H7 (cell line): Measurements from ENCODE around the gene MOK. TPM values are rescaled to one million over a fixed set of nuclear protein-coding genes. Genes with fewer than 3 reads are reported as not detected.

ENCODE experiments used
- DNase-seq: peaks from one replicate; pipeline ENCODE4 v3.0.0; 2012
- H3K27me3 ChIP-seq: 2 replicates; pipeline ENCODE4 v1.6.0; 2011; ENCODE audit warnings: mild to moderate bottlenecking, low read length; ENCODE audit not compliant: control insufficient read depth, insufficient read depth
- H3K36me3 ChIP-seq: replicated peaks from 2 replicates; pipeline ENCODE4 v1.5.1; 2011; ENCODE audit warnings: low read length; ENCODE audit not compliant: control insufficient read depth, insufficient read depth
- H3K4me3 ChIP-seq: 2 replicates; pipeline ENCODE4 v1.5.1; 2011; ENCODE audit warnings: low read depth, mild to moderate bottlenecking, control low read depth, low read length, moderate library complexity; ENCODE audit not compliant: insufficient read depth
- total RNA-seq: library from RNA; depleted of rRNA; stranded (reverse); fragments of >200 nt; shearing (Covaris generic); gene quantifications from 2 replicates; pipeline ENCODE4 v1.2.3, GENCODE V29; 2014; rRNA removed

MOK gene
- total RNA-seq, 1 experiment from 2014 or later: 2.2 TPM

- no peak for DNase-seq
- H3K27me3 ChIP-seq: no peaks in the 10 kb centered on the region
- H3K4me3 ChIP-seq: no peak overlapping the region
- H3K36me3 ChIP-seq: no peaks in the 10 kb centered on the region
These were observed 124.5 kb downstream of the MOK start for GRCh38 chr14:102180248-102180998.

Other genes starting within 250 kb of the MOK start
- gene HSP90AA1, start 218.1 kb downstream of the MOK start, total RNA-seq: 183 and 254 TPM in 2 replicates
- 14.7 and 16.5 TPM in 2 replicates for gene WDR20, start 165.3 kb downstream of the MOK start, total RNA-seq
- 14.9 and 18.9 TPM in 2 replicates for gene ZNF839, start 14.6 kb upstream of the MOK start, total RNA-seq
- gene CINP, start 57.7 kb upstream of the MOK start, total RNA-seq: 42.3 and 52.9 TPM in 2 replicates
- gene TECPR2, start 57.8 kb upstream of the MOK start, total RNA-seq: 11.2 and 13.4 TPM in 2 replicates
- 52.0 and 55.7 TPM in 2 replicates for gene ANKRD9, start 204.6 kb upstream of the MOK start, total RNA-seq